Right cardiac atrium (tissue), 5 donors: ENCODE measurements around the gene KIF13A. TPM values are rescaled to one million over a fixed set of nuclear protein-coding genes. Genes with fewer than 3 reads are reported as not detected.
"Not testable (repeated sequence)": the region's sequence is repeated elsewhere in the genome, so short reads cannot be mapped to it uniquely, and the experiment has no call there.

Experiments
- ATAC-seq, 2 donors: fragments of 200-7000 bp; cut with Tn5 transposase; one replicate each; pipeline versions ENCODE4 v1.8.0 to v1.9.1; 2020; ENCODE audit warnings: moderate library complexity in 2 of 2, mild to moderate bottlenecking in 1 of 2
- DNase-seq, 3 donors: peaks; one replicate each; pipeline ENCODE4 v3.0.0-alpha.2; 2020
- H3K27ac ChIP-seq: one replicate; pipeline ENCODE4 v1.5.1; 2013; ENCODE audit warnings: mild to moderate bottlenecking, low read length, control low read depth, moderate library complexity
- H3K27me3 ChIP-seq: one replicate; pipeline ENCODE4 v1.6.1; 2013; ENCODE audit not compliant: control insufficient read depth, insufficient read depth
- H3K4me1 ChIP-seq: one replicate; pipeline ENCODE4 v1.6.1; 2013; ENCODE audit warnings: low read length; ENCODE audit not compliant: control insufficient read depth, insufficient read depth
- H3K4me3 ChIP-seq: one replicate; pipeline ENCODE4 v1.5.1; 2013; ENCODE audit warnings: low read length, control low read depth
- H3K9me3 ChIP-seq: one replicate; pipeline ENCODE4 v1.6.1; 2013; ENCODE audit warnings: low read length; ENCODE audit not compliant: control insufficient read depth
- WGBS: extraction: QIAGEN DNeasy Blood & Tissue Kit; methylation state at CpG from one replicate; pipeline ENCODE4 v1.1.7; 2013; 5-methylcytosine and 5-hydroxymethylcytosine counted together
- intact Hi-C, 4 donors: fragments of 100-400 bp; cut with DNase I; formaldehyde crosslinking; loops; one replicate each; pipeline versions ENCODE4 v1.11.0 to v1.14.0; 2022 to 2023
- polyA plus RNA-seq: library from polyadenylated mRNA; stranded (reverse); fragments of 200-250 nt; gene quantifications from one replicate; pipeline ENCODE4 v1.2.3, GENCODE V29; 2013
- total RNA-seq, 4 donors: library from RNA; stranded (reverse); fragmentation: NEBNext Ultra II Directional; extraction: Animal tissue kit (Norgen Biotek cat#: 25700); gene quantifications; one replicate each; pipeline ENCODE4 v1.2.1, GENCODE V29; 2021
- donor health status: healthy with polysubstance abuse.
- donor health status: DM: no; HTN: yes; CAD: no.
- donor health status: DM: no; HTN: no; CAD: no.
- donor health status: DM: no; HTN: yes; CAD: no; lungs with severe emphysema.
- donor health status: DM: yes; HTN: yes; CAD: no.

The KIF13A gene
- total and polyA plus RNA-seq, 5 donors, result 27.2 to 79.6 (median 67.3) TPM

- ATAC-seq (no peak), DNase-seq (no peak)
- H3K27ac ChIP-seq, result no peak overlapping the region
- no peak overlapping the region for H3K4me3 ChIP-seq
- H3K27me3 ChIP-seq, result no peaks in the 10 kb centered on the region
- intact Hi-C loops, result no loop called here
- H3K9me3 ChIP-seq, result no peaks in the 10 kb centered on the region
- no peaks in the 10 kb centered on the region for H3K4me1 ChIP-seq
- 73% methylated on average over 18 of the region's 18 CpGs for WGBS
These were observed 33.9 kb upstream of the KIF13A start for GRCh38 chr6:18021166-18021850.

GRCh38 chr6:18020545-18020944, 33.1 kb upstream of the KIF13A start:
- intact Hi-C loops, DNase-seq, H3K27ac ChIP-seq, H3K9me3 ChIP-seq, H3K4me3 ChIP-seq, H3K4me1 ChIP-seq, ATAC-seq, H3K27me3 ChIP-seq: not testable (repeated sequence)
- WGBS, result 80% methylated on average over 5 of the region's 5 CpGs

- no peaks in the 10 kb centered on the region for H3K9me3 ChIP-seq
- H3K27ac ChIP-seq, result no peak overlapping the region
- H3K4me1 ChIP-seq, result no peaks in the 10 kb centered on the region
- WGBS, result 58% methylated on average over 75 of the region's 75 CpGs
- no peak overlapping the region for H3K4me3 ChIP-seq
- ATAC-seq (peak; percentile 71 to 74), DNase-seq (peak; percentile 22 to 79 (median 68))
- intact Hi-C loops, result no loop called here
- no peaks in the 10 kb centered on the region for H3K27me3 ChIP-seq
These were observed 32.4 kb upstream of the KIF13A start for GRCh38 chr6:18019539-18020534.

GRCh38 chr6:18019133-18019532, 31.7 kb upstream of the KIF13A start:
- H3K27ac ChIP-seq, H3K27me3 ChIP-seq, DNase-seq, H3K9me3 ChIP-seq, intact Hi-C loops, H3K4me1 ChIP-seq, ATAC-seq, H3K4me3 ChIP-seq: not testable (repeated sequence)
- 77% methylated on average over 4 of the region's 4 CpGs for WGBS

- DNase-seq (no peak), ATAC-seq (no peak)
- intact Hi-C loops, result no loop called here
- WGBS, result 48% methylated on average over 5 of the region's 5 CpGs
- Histone ChIP-seq H3K27me3 (no peaks in the 10 kb centered on the region), H3K4me3 (no peak overlapping the region), H3K27ac (no peak overlapping the region), H3K4me1 (no peaks in the 10 kb centered on the region), H3K9me3 (no peaks in the 10 kb centered on the region)
These were observed 29.3 kb upstream of the KIF13A start for GRCh38 chr6:18016698-18017097.

- DNase-seq, result no peak
- Histone ChIP-seq H3K9me3 (no peaks in the 10 kb centered on the region), H3K27ac (no peak overlapping the region), H3K27me3 (no peaks in the 10 kb centered on the region), H3K4me3 (no peak overlapping the region), H3K4me1 (no peaks in the 10 kb centered on the region)
- intact Hi-C loops, result no loop called here
- ATAC-seq, result no peak
These were observed 28.7 kb upstream of the KIF13A start for GRCh38 chr6:18016133-18016532.

- DNase-seq, result no peak
- Histone ChIP-seq H3K4me1 (no peaks in the 10 kb centered on the region), H3K27me3 (no peaks in the 10 kb centered on the region), H3K4me3 (no peak overlapping the region), H3K27ac (no peak overlapping the region), H3K9me3 (no peaks in the 10 kb centered on the region)
- WGBS, result 97% methylated on average over 30 of the region's 30 CpGs
- intact Hi-C loops, result no loop called here
- no peak for ATAC-seq
These were observed 23.9 kb upstream of the KIF13A start for GRCh38 chr6:18011287-18011686.

- H3K27ac ChIP-seq, DNase-seq, intact Hi-C loops, H3K9me3 ChIP-seq, H3K4me1 ChIP-seq, H3K4me3 ChIP-seq, ATAC-seq, H3K27me3 ChIP-seq: not testable (repeated sequence)
- 95% methylated on average over 4 of the region's 4 CpGs for WGBS
These were observed 23.1 kb upstream of the KIF13A start for GRCh38 chr6:18010540-18010939.

GRCh38 chr6:18004256-18004985, 17.0 kb upstream of the KIF13A start:
- Histone ChIP-seq H3K27me3 (no peaks in the 10 kb centered on the region), H3K27ac (no peak overlapping the region), H3K4me1 (no peaks in the 10 kb centered on the region), H3K4me3 (no peak overlapping the region), H3K9me3 (no peaks in the 10 kb centered on the region)
- ATAC-seq (no peak), DNase-seq (no peak)
- 93% methylated on average over 10 of the region's 10 CpGs for WGBS
- intact Hi-C loops, result no loop called here

- no peaks in the 10 kb centered on the region for H3K9me3 ChIP-seq
- no peak overlapping the region for H3K27ac ChIP-seq
- DNase-seq, result no peak
- ATAC-seq, result no peak
- no peak overlapping the region for H3K4me3 ChIP-seq
- intact Hi-C loops, result loop anchor here in 1 of 4 donors (10.0 kb wide), 1 partner anchor 125 kb away; the partner anchor contains the start of gene NHLRC1
- WGBS, result 87% methylated on average over 7 of the region's 7 CpGs
- H3K4me1 ChIP-seq, result no peaks in the 10 kb centered on the region
- H3K27me3 ChIP-seq, result no peaks in the 10 kb centered on the region
These were observed 12.0 kb upstream of the KIF13A start for GRCh38 chr6:17999425-17999824.
